ENCODE measurements around the gene IPO13.

DNA sequence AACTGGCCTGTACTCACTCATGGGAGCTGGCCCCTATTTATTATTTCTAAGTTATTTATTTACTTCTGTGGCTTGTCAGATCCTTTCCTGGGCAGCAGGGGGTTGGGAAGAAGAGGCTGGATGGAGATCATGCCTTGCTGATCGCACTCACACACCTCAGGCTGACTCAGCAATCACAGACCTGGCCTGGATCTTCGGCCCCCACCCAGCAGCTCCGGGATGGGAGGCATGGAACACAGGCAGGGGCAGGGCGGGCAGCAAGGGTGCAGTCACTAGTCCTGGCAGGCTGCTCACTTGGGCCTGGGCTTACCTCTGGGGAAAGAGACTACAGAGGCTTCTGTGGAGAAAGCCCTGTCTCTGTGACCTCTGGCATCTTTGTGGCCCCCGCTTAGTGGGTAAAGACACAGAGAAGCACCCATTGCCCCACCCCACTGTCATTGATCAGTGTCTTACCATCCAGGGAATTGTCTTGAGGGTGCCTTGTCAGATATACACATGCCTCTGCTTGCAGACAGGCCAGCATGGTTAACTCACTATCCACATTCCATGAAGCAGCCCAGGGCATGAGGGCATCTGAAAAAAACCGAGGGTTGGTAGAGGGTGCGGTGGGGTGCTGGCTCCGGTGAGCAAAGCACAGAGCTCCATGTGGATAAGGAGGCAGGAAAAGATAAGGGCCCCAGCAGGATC is 9.4 kb upstream of the IPO13 start:
- TF ChIP-seq, protein P1, sequence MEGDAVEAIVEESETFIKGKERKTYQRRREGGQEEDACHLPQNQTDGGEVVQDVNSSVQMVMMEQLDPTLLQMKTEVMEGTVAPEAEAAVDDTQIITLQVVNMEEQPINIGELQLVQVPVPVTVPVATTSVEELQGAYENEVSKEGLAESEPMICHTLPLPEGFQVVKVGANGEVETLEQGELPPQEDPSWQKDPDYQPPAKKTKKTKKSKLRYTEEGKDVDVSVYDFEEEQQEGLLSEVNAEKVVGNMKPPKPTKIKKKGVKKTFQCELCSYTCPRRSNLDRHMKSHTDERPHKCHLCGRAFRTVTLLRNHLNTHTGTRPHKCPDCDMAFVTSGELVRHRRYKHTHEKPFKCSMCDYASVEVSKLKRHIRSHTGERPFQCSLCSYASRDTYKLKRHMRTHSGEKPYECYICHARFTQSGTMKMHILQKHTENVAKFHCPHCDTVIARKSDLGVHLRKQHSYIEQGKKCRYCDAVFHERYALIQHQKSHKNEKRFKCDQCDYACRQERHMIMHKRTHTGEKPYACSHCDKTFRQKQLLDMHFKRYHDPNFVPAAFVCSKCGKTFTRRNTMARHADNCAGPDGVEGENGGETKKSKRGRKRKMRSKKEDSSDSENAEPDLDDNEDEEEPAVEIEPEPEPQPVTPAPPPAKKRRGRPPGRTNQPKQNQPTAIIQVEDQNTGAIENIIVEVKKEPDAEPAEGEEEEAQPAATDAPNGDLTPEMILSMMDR (IDR thresholded peaks at IDR 0.05), result no peak
- TF ChIP-seq EP300 (IDR thresholded peaks at IDR 0.05; ENCODE audit: low read depth) (no peak), POLR2A (IDR thresholded peaks at IDR 0.05) (no peak), POLR2AphosphoS5 (IDR thresholded peaks at IDR 0.05) (no peak)

All from transverse colon (tissue), 4 donors.